BLaER1 treated with 17β-estradiol and CSF1 and Interleukin-3, amounts not matched to agents 10 nM and 100 nM (cell line): ENCODE data around the gene SMO.
"Not testable (repeated sequence)": the region's sequence is repeated elsewhere in the genome, so short reads cannot be mapped to it uniquely, and the experiment has no call there.

Experiments
- H3K27ac ChIP-seq, 11 experiments: shearing (Covaris generic); formaldehyde crosslinking; 2 replicates each; pipeline ENCODE4 v1.8.1; 2022
- H3K27me3 ChIP-seq, 11 experiments: shearing (Covaris generic); formaldehyde crosslinking; 2 replicates each; pipeline ENCODE4 v1.8.1; 2022
- H3K36me3 ChIP-seq, 11 experiments: shearing (Covaris generic); formaldehyde crosslinking; 2 replicates each; pipeline ENCODE4 v1.8.1; 2022
- H3K4me1 ChIP-seq, 10 experiments: shearing (Covaris generic); formaldehyde crosslinking; 2 replicates each; pipeline ENCODE4 v1.8.1; 2022
- H3K4me2 ChIP-seq, 11 experiments: shearing (Covaris generic); formaldehyde crosslinking; 2 replicates each; pipeline ENCODE4 v1.8.1; 2022
- H3K4me3 ChIP-seq, 10 experiments: shearing (Covaris generic); formaldehyde crosslinking; 2 replicates each; pipeline ENCODE4 v1.8.1; 2022
- H3K9ac ChIP-seq, 11 experiments: shearing (Covaris generic); formaldehyde crosslinking; 2 replicates each; pipeline ENCODE4 v1.8.1; 2022
- H3K9me3 ChIP-seq, 11 experiments: shearing (Covaris generic); formaldehyde crosslinking; replicated peaks in 1 of 11; 2 replicates each; pipeline ENCODE4 v1.8.1; 2022
- H4K20me1 ChIP-seq, 11 experiments: shearing (Covaris generic); formaldehyde crosslinking; 2 replicates each; pipeline ENCODE4 v1.8.1; 2022
- Cebpa-rat ChIP-seq, 11 experiments: shearing (Covaris generic); IDR thresholded peaks; 2 replicates each; pipeline ENCODE4 v1.8.1; 2022

Gene SMO

DNA sequence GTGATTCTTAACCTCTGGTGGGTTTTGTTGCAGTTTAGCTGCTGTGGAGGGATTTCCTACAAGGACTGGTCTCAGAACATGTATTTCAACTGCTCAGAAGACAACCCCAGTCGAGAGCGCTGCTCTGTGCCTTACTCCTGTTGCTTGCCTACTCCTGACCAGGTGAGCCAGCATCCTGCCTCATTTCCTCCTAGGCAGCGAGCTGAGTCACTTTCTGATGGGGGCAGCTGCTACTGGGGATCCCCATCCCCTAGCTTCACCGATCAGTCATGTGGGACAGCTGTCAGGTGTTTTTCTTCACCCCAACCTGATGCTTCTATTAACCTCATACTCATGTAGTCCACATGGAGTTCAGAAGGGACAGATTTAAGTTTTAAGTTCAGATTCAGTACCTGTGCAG, 21.7 kb upstream of the SMO start:
- H3K27ac ChIP-seq = no peak overlapping the region
- peaks cover 0 to 10% (median 0%) of the 10 kb centered on the region in 11 experiments; a peak in 4 of 22 replicates for H4K20me1 ChIP-seq
- peaks cover 26 to 41% (median 35%) of the 10 kb centered on the region in 11 experiments for H3K27me3 ChIP-seq
- no peak overlapping the region for H3K9ac ChIP-seq
- H3K9me3 ChIP-seq = no peaks in the 10 kb centered on the region
- H3K4me2 ChIP-seq = no peak overlapping the region
- peaks cover 27 to 37% (median 34%) of the 10 kb centered on the region in 10 experiments for H3K4me1 ChIP-seq
- no peak for TF ChIP-seq Cebpa-rat (IDR thresholded peaks at IDR 0.05)
- no peak overlapping the region for H3K4me3 ChIP-seq
- H3K36me3 ChIP-seq = peaks cover 34 to 59% (median 44%) of the 10 kb centered on the region in 11 experiments

DNA sequence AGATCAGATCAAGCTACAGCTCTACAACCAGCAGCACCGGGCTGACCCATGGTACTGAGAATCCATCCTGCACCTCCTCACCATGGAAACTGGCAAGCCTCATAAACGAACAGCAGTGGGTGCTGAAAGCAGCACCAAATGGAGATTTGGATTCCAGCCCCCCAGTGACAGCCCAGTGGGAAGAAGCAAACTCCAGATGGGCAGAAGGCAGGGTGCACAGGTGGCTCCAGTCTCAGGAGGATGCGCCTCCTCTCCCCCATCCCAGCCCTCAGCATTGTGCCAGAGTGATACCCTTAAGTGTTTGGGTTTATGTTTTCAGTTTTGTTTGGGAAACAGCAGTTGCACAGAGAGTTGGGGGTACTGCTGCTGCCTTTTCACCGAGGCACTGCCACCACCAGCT, 20.6 kb upstream of the SMO start:
- Histone ChIP-seq H3K36me3 (peaks cover 34 to 50% (median 41%) of the 10 kb centered on the region in 11 experiments), H3K27ac (no peak overlapping the region), H3K4me2 (no peak overlapping the region), H3K9me3 (no peaks in the 10 kb centered on the region), H3K27me3 (peaks cover 26 to 41% (median 35%) of the 10 kb centered on the region in 11 experiments), H3K4me1 (peaks cover 16 to 26% (median 23%) of the 10 kb centered on the region in 10 experiments; a peak in 19 of 20 replicates), H3K9ac (no peak overlapping the region), H3K4me3 (no peak overlapping the region), H4K20me1 (no peaks in the 10 kb centered on the region; a peak in 1 of 22 replicates)
- TF ChIP-seq Cebpa-rat (IDR thresholded peaks at IDR 0.05) = no peak

- Histone ChIP-seq H3K4me1 (peaks cover 16 to 20% (median 18%) of the 10 kb centered on the region in 10 experiments; a peak in 19 of 20 replicates), H3K9me3 (no peaks in the 10 kb centered on the region), H3K27ac (0 out of 22 replicates have a peak overlapping the region, but pooled peaks of 1 of the 11 experiments have one; percentile 54), H3K9ac (peak overlapping the region in 2 of 11 experiments; percentile 68 to 73; a peak in 2 of 22 replicates), H3K4me2 (peak overlapping the region in 10 of 11 experiments; percentile 57 to 87 (median 70); a peak in 20 of 22 replicates), H4K20me1 (no peaks in the 10 kb centered on the region; a peak in 1 of 22 replicates), H3K36me3 (peaks cover 34 to 48% (median 41%) of the 10 kb centered on the region in 11 experiments), H3K27me3 (peaks cover 26 to 41% (median 35%) of the 10 kb centered on the region in 11 experiments), H3K4me3 (peak overlapping the region in 2 of 10 experiments; percentile 34 to 57; a peak in 2 of 20 replicates)
- TF ChIP-seq Cebpa-rat (IDR thresholded peaks at IDR 0.05) = no peak
Observed at GRCh38 chr7:129168231-129169021, 20.0 kb upstream of the SMO start.

- TF ChIP-seq Cebpa-rat (IDR thresholded peaks at IDR 0.05) = no peak
- peaks cover 26 to 41% (median 35%) of the 10 kb centered on the region in 11 experiments for H3K27me3 ChIP-seq
- peaks cover 33 to 46% (median 41%) of the 10 kb centered on the region in 11 experiments for H3K36me3 ChIP-seq
- no peaks in the 10 kb centered on the region for H3K9me3 ChIP-seq
- H3K4me1 ChIP-seq = peaks cover 12 to 18% (median 16%) of the 10 kb centered on the region in 10 experiments; a peak in 18 of 20 replicates
- H3K4me2 ChIP-seq = peak overlapping the region; percentile 57 to 87 (median 70)
- peak overlapping the region; percentile 9 to 73 (median 65); a peak in 20 of 22 replicates for H3K9ac ChIP-seq
- no peaks in the 10 kb centered on the region; a peak in 1 of 22 replicates for H4K20me1 ChIP-seq
- peak overlapping the region in 10 of 11 experiments; percentile 17 to 72 (median 54); a peak in 16 of 22 replicates for H3K27ac ChIP-seq
- peak overlapping the region; percentile 34 to 65 (median 48); a peak in 18 of 20 replicates for H3K4me3 ChIP-seq
Observed at GRCh38 chr7:129169171-129169671, 19.2 kb upstream of the SMO start.

DNA sequence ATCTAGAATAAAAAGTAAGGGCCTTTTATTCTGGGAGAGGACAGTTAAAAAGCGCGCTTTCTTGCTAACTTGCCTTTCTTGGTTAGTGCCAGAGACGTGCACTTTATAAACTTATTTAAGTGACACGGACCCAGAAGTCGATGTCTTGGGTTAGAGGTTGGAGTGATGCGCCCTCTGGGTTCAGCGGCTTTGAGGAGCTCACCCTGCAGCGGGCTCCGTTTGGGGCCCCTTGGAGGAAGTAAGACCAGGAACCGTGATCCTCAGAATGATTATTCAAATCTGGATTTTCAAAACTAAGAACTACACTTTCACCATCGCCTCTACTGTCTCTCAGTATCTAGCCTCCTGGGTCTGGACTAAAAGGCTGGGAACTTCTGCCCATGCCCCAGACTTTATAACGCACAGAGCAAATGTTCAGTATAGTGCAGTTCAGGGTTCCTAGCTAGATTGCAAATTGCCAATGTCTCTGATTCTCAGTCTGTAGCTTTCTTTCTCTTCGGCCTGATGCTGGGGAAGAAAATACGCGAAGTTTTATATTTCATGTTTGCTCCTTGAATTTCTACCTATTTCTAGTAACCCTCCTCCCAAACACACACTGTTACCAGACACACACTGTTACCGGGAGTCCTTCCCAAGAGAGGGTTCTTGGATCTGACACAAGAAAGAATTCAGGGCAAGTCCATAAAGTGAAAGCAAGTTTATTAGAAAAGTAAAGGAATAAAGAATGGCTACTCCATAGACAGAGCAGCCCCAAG, 18.6 kb upstream of the SMO start:
- Histone ChIP-seq H3K4me3 (peak overlapping the region; percentile 34 to 65 (median 48); a peak in 17 of 20 replicates), H3K36me3 (peaks cover 26 to 40% (median 36%) of the 10 kb centered on the region in 11 experiments), H3K27me3 (peaks cover 26 to 41% (median 35%) of the 10 kb centered on the region in 11 experiments), H4K20me1 (no peaks in the 10 kb centered on the region; a peak in 1 of 22 replicates), H3K9ac (peak overlapping the region; percentile 9 to 73 (median 65); a peak in 19 of 22 replicates), H3K4me2 (peak overlapping the region; percentile 57 to 87 (median 70)), H3K4me1 (peaks cover 12 to 18% (median 16%) of the 10 kb centered on the region in 10 experiments; a peak in 18 of 20 replicates), H3K9me3 (no peaks in the 10 kb centered on the region), H3K27ac (peak overlapping the region in 9 of 11 experiments; percentile 44 to 72 (median 55); a peak in 15 of 22 replicates)
- no peak for TF ChIP-seq Cebpa-rat (IDR thresholded peaks at IDR 0.05)

- Histone ChIP-seq H3K9me3 (no peaks in the 10 kb centered on the region), H3K27ac (no peak overlapping the region), H3K36me3 (peaks cover 20 to 34% (median 29%) of the 10 kb centered on the region in 11 experiments), H3K9ac (no peak overlapping the region), H3K4me2 (peak overlapping the region in 3 of 11 experiments; percentile 82 to 86 (median 83); a peak in 3 of 22 replicates), H4K20me1 (no peaks in the 10 kb centered on the region; a peak in 1 of 22 replicates), H3K4me1 (peaks cover 12 to 18% (median 16%) of the 10 kb centered on the region in 10 experiments; a peak in 18 of 20 replicates), H3K4me3 (no peak overlapping the region), H3K27me3 (peaks cover 26 to 41% (median 35%) of the 10 kb centered on the region in 11 experiments)
- TF ChIP-seq Cebpa-rat (IDR thresholded peaks at IDR 0.05) = no peak
Observed at GRCh38 chr7:129170441-129171021, 17.9 kb upstream of the SMO start.

DNA sequence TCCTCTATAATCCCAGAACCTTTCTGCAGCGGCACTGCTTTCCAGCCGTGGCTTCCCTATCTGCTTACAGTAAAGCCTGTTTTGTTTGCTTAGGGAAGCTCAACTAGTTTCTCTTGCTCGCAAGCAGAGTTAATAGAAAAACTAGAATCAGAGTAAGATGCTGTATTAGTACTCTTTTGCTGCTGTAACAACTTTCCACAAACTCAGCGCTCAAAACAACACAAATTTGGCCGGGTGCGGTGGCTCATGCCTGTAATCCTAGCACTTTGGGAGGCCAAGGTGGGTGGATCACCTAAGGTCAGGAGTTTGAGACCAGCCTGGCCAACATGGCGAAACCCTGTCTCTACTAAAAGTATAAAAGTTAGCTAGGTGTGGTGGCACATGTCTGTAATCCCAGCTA, 14.6 kb upstream of the SMO start:
- not testable (repeated sequence) for H3K9me3 ChIP-seq, H3K4me3 ChIP-seq, H3K9ac ChIP-seq, H4K20me1 ChIP-seq, H3K36me3 ChIP-seq, H3K27ac ChIP-seq, H3K4me2 ChIP-seq
- Histone ChIP-seq H3K4me1 (peaks cover 11 to 16% (median 13%) of the 10 kb centered on the region in 10 experiments; a peak in 18 of 20 replicates), H3K27me3 (peaks cover 13 to 24% (median 20%) of the 10 kb centered on the region in 11 experiments)
